MCF 10A (cell line): ENCODE results near the gene HAAO. TPM values are rescaled to one million over a fixed set of nuclear protein-coding genes. Genes with fewer than 3 reads are reported as not detected.

Experiments
- BruUV-seq: library from RNA; stranded (reverse); fragments of 400-500 nt; replicated peaks from 2 replicates; lab custom pipeline; 2021; lab: Mats Ljungman, UMichigan
- CTCF ChIA-PET: fragments of 300-600 bp; sonication (Branson Sonifier 250); formaldehyde crosslinking; extraction: SDS; loops from one replicate; lab custom pipeline; 2021; ENCODE audit warnings: antibody characterized with exemption, inconsistent platforms; lab: Yijun Ruan, JAX
- POLR2A ChIA-PET: fragments of 300-600, 350-650 bp; sonication (Branson Sonifier 250); formaldehyde crosslinking; extraction: SDS; loops from one replicate; lab custom pipeline; 2020; ENCODE audit warnings: antibody characterized with exemption, inconsistent platforms; lab: Yijun Ruan, JAX
- DNase-seq: peaks from one replicate; pipeline ENCODE4 v3.0.0-alpha.2; 2018; ENCODE audit not compliant: unreplicated experiment
- H3K27ac Mint-ChIP-seq: one replicate; pipeline ENCODE4 v1.8.0; 2022; ENCODE audit warnings: mild to moderate bottlenecking, low read depth, mixed read lengths; ENCODE audit not compliant: unreplicated experiment
- H3K27me3 Mint-ChIP-seq: one replicate; pipeline ENCODE4 v1.8.0; 2022; ENCODE audit warnings: mixed read lengths; ENCODE audit not compliant: insufficient read depth, unreplicated experiment
- H3K36me3 Mint-ChIP-seq: one replicate; pipeline ENCODE4 v1.8.0; 2022; ENCODE audit warnings: mild to moderate bottlenecking, moderate library complexity, mixed read lengths; ENCODE audit not compliant: insufficient read depth, unreplicated experiment
- H3K4me1 Mint-ChIP-seq: one replicate; pipeline ENCODE4 v1.8.0; 2022; ENCODE audit warnings: mixed read lengths; ENCODE audit not compliant: insufficient read depth, unreplicated experiment
- H3K4me3 Mint-ChIP-seq: one replicate; pipeline ENCODE4 v1.8.0; 2022; ENCODE audit warnings: mild to moderate bottlenecking, moderate library complexity, mixed read lengths; ENCODE audit not compliant: unreplicated experiment
- H3K9me3 Mint-ChIP-seq: one replicate; pipeline ENCODE4 v1.8.0; 2022; ENCODE audit warnings: mixed read lengths; ENCODE audit not compliant: unreplicated experiment
- intact Hi-C: fragments of 100-400 bp; cut with micrococcal nuclease; formaldehyde crosslinking; loops from 2 replicates; pipeline ENCODE4 v1.14.1; 2022
- total RNA-seq: library from RNA; stranded (reverse); gene quantifications from 2 replicates; pipeline ENCODE4 v1.2.3, GENCODE V29; 2022
- TF ChIP-seq, protein P1 (sequence below): fragments of 200-600 bp; IDR thresholded peaks from one replicate; pipeline ENCODE4 v1.8.0; 2022; ENCODE audit warnings: antibody characterized with exemption, mild to moderate bottlenecking; ENCODE audit not compliant: unreplicated experiment

Gene HAAO
- total RNA-seq, 1 experiment from 2014 or later = not detected

DNA sequence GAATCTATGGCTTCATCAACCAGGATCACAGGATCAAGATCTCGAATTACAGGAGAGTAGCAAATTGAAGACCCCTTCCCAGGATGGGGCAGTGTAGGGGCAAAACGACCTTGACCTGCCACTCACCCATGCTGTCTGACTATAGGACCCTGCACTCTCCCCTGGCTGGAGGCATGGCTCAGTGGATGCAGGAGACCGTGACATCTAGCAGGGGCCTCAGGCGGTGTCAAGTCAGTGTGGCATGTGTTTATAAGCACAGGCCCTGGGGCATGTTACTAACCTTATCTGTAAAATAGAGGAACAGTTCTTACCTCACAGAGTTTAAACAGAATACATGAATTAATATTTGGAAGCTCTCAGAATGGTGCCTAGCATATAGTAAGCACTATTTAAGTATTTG, 3.5 kb downstream of the HAAO start:
- ChIA-PET POLR2A (no interaction called here), CTCF (interaction anchor here (0.7 kb wide), 1 partner anchor 22 kb away, joined by 3 read pairs; no protein-coding TSS in a partner anchor)
- no peak overlapping the region for H3K27ac Mint-ChIP-seq
- no peaks in the 10 kb centered on the region for H3K36me3 Mint-ChIP-seq
- no peak overlapping the region for H3K4me3 Mint-ChIP-seq
- no peaks in the 10 kb centered on the region for H3K27me3 Mint-ChIP-seq
- no peaks in the 10 kb centered on the region for H3K4me1 Mint-ChIP-seq
- H3K9me3 Mint-ChIP-seq = no peaks in the 10 kb centered on the region
- TF ChIP-seq, protein P1, sequence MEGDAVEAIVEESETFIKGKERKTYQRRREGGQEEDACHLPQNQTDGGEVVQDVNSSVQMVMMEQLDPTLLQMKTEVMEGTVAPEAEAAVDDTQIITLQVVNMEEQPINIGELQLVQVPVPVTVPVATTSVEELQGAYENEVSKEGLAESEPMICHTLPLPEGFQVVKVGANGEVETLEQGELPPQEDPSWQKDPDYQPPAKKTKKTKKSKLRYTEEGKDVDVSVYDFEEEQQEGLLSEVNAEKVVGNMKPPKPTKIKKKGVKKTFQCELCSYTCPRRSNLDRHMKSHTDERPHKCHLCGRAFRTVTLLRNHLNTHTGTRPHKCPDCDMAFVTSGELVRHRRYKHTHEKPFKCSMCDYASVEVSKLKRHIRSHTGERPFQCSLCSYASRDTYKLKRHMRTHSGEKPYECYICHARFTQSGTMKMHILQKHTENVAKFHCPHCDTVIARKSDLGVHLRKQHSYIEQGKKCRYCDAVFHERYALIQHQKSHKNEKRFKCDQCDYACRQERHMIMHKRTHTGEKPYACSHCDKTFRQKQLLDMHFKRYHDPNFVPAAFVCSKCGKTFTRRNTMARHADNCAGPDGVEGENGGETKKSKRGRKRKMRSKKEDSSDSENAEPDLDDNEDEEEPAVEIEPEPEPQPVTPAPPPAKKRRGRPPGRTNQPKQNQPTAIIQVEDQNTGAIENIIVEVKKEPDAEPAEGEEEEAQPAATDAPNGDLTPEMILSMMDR = no peak
- no peak for DNase-seq
- no TSS peak for BruUV-seq
- intact Hi-C loops = no loop called here

DNA sequence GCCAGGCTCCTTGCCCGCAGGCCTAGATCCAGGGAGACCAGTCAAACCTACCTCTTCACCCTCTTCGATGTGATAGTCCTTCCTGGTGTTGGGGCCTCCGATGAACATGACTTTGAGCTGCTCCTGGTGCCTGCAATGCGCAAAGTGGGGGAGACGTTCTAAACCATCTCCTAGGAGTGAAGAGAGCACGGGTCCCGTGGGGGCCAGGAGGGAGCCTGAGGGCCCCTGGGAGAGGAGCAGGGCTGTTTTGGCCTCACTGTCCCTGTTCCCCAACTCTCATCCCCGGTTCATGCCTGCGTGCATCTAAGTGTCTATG, 3.9 kb downstream of the HAAO start:
- CTCF ChIA-PET = interaction anchor here (0.7 kb wide), 1 partner anchor 22 kb away, joined by 3 read pairs; no protein-coding TSS in a partner anchor

DNA sequence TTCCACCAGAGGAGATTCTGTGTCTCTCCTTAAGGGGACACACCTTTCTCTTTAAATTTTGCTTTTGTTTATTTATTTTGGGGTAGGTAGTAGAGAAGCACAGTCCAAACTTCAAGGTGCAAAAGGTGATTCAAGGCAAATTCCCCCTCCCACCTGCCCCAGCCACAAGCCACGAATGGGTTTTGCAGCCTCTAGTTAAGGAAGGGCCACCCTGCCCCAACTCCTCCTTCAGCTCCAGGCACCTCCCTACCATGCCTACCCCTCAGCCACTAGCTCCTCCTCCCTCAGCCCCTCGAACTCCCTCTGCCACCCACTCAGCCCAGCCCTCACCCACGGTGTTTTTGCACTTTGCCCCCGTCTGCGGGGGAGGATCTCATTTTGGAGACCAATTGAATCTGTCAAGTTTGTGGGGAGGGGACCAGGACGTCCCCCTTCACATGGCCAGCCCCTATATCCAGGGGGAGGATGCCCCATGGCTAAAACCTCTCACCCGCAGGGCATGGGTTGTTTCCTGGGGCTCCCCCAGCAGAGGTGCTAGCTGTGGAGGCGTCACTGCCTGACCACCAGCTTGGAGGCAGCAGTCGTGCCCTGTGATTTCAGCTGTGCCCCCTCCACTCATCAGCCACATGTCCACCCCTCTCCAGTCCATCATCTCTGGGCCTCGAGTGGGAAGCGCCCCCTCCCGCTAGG, 4.5 kb downstream of the HAAO start:
- Mint-ChIP-seq H3K4me3 (no peak overlapping the region), H3K4me1 (no peaks in the 10 kb centered on the region), H3K9me3 (no peaks in the 10 kb centered on the region), H3K27ac (no peak overlapping the region), H3K27me3 (no peaks in the 10 kb centered on the region), H3K36me3 (no peaks in the 10 kb centered on the region)
- no TSS peak for BruUV-seq
- intact Hi-C loops = no loop called here
- CTCF ChIA-PET = interaction anchor here (0.7 kb wide), 1 partner anchor 23 kb away, joined by 3 read pairs; no protein-coding TSS in a partner anchor
- no peak for DNase-seq
- TF ChIP-seq, protein P1 = no peak
- POLR2A ChIA-PET = no interaction called here

More for the DNA sequence above, 3.9 kb downstream of the HAAO start:
- H3K27me3 Mint-ChIP-seq = no peaks in the 10 kb centered on the region
- no peak overlapping the region for H3K27ac Mint-ChIP-seq
- TF ChIP-seq, protein P1 = no peak
- intact Hi-C loops = no loop called here
- POLR2A ChIA-PET = no interaction called here
- no peaks in the 10 kb centered on the region for H3K36me3 Mint-ChIP-seq
- H3K9me3 Mint-ChIP-seq = no peaks in the 10 kb centered on the region
- no TSS peak for BruUV-seq
- no peaks in the 10 kb centered on the region for H3K4me1 Mint-ChIP-seq
- no peak for DNase-seq
- no peak overlapping the region for H3K4me3 Mint-ChIP-seq

DNA sequence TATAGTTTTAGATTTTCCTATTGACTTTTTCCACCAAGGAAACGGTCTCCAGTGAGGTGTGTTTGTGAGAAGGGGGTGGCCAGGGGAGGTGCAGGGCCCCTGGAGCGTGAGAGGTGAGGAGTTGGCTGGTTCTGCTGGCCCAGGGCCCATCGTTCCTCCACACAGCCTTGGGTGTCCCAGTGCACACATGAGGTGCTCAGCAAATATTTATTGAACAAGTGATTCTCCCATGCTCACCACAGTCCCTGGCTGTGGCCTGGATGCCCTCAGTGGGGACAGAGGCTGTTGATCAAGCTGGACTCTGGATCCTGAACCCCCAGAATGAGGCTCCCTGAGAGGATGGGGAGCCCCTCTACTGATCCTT, 5.0 kb downstream of the HAAO start:
- DNase-seq = no peak
- CTCF ChIA-PET = interaction anchor here (0.6 kb wide), 1 partner anchor 288 kb away, joined by 4 read pairs; no protein-coding TSS in a partner anchor
- Mint-ChIP-seq H3K36me3 (no peaks in the 10 kb centered on the region), H3K9me3 (no peaks in the 10 kb centered on the region), H3K27me3 (no peaks in the 10 kb centered on the region), H3K4me3 (no peak overlapping the region), H3K27ac (no peak overlapping the region), H3K4me1 (no peaks in the 10 kb centered on the region)
- BruUV-seq = no TSS peak
- intact Hi-C loops = no loop called here
- TF ChIP-seq, protein P1 = no peak
- POLR2A ChIA-PET = no interaction called here
